HEK293 (cell line): Measurements from ENCODE around the gene CPM.

Experiments
- ELK4 ChIP-seq: IDR thresholded peaks from 2 replicates; pipeline ENCODE4 v1.6.1; 2011; ENCODE audit warnings: mild to moderate bottlenecking, low read depth, low read length, borderline replicate concordance
- GLIS1 ChIP-seq: fragments of 450-650 bp; formaldehyde crosslinking; IDR thresholded peaks from 2 replicates; pipeline ENCODE4 v1.5.1; 2016; ENCODE audit warnings: missing biosample characterization, missing genetic modification characterization
- GLIS2 ChIP-seq: fragments of 450-650 bp; formaldehyde crosslinking; IDR thresholded peaks from 2 replicates; pipeline ENCODE4 v1.5.1; 2016; ENCODE audit warnings: missing biosample characterization, missing genetic modification characterization
- HOXA7 ChIP-seq: sonication (generic); formaldehyde crosslinking; IDR thresholded peaks from 2 replicates; pipeline ENCODE4 v1.8.1; 2022; ENCODE audit warnings: missing genetic modification reagents, borderline replicate concordance
- MYNN ChIP-seq: fragments of 450-650 bp; formaldehyde crosslinking; IDR thresholded peaks from 2 replicates; pipeline ENCODE4 v1.5.1; 2016; ENCODE audit warnings: missing biosample characterization, missing genetic modification characterization, borderline replicate concordance
- PRDM10 ChIP-seq: fragments of 450-650 bp; formaldehyde crosslinking; IDR thresholded peaks from 2 replicates; pipeline ENCODE4 v1.5.1; 2016; ENCODE audit warnings: missing biosample characterization, missing genetic modification characterization
- SETDB1 ChIP-seq: IDR thresholded peaks from one replicate; pipeline ENCODE4 v1.6.1; 2017; ENCODE audit warnings: mild to moderate bottlenecking, low read length, moderate library complexity, mixed read lengths; ENCODE audit not compliant: insufficient read length
- TSHZ1 ChIP-seq: fragments of 450-650 bp; formaldehyde crosslinking; IDR thresholded peaks from 2 replicates; pipeline ENCODE4 v1.5.1; 2016; ENCODE audit warnings: missing biosample characterization, missing genetic modification characterization, borderline replicate concordance
- ZBTB26 ChIP-seq: fragments of 450-650 bp; formaldehyde crosslinking; optimal IDR thresholded peaks from 2 replicates; pipeline ENCODE3; 2016; ENCODE audit warnings: missing biosample characterization, mild to moderate bottlenecking, missing genetic modification characterization
- ZNF138 ChIP-seq: fragments of 450-650 bp; formaldehyde crosslinking; IDR thresholded peaks from 2 replicates; pipeline ENCODE4 v1.5.1; 2016; ENCODE audit warnings: missing biosample characterization, missing genetic modification characterization, borderline replicate concordance
- ZNF146 ChIP-seq: fragments of 450-650 bp; formaldehyde crosslinking; IDR thresholded peaks from 2 replicates; pipeline ENCODE4 v1.5.1; 2016; ENCODE audit warnings: missing biosample characterization, missing genetic modification characterization
- ZNF239 ChIP-seq: fragments of 450-650 bp; formaldehyde crosslinking; IDR thresholded peaks from 2 replicates; pipeline ENCODE4 v1.5.1; 2016; ENCODE audit warnings: missing biosample characterization, missing genetic modification characterization
- ZNF354C ChIP-seq: fragments of 450-650 bp; formaldehyde crosslinking; IDR thresholded peaks from 2 replicates; pipeline ENCODE4 v1.5.1; 2016; ENCODE audit warnings: missing biosample characterization, missing genetic modification characterization, low read depth, borderline replicate concordance
- ZNF391 ChIP-seq: fragments of 450-650 bp; formaldehyde crosslinking; IDR thresholded peaks from 2 replicates; pipeline ENCODE4 v1.5.1; 2016; ENCODE audit warnings: low read depth, missing biosample characterization, missing genetic modification characterization, borderline replicate concordance
- ZNF423 ChIP-seq: fragments of 450-650 bp; formaldehyde crosslinking; IDR thresholded peaks from 2 replicates; pipeline ENCODE4 v1.5.1; 2016; ENCODE audit warnings: missing biosample characterization, missing genetic modification characterization
- ZNF488 ChIP-seq: fragments of 450-650 bp; formaldehyde crosslinking; IDR thresholded peaks from 2 replicates; pipeline ENCODE4 v1.5.1; 2016; ENCODE audit warnings: missing biosample characterization, missing genetic modification characterization
- ZNF558 ChIP-seq: fragments of 450-650 bp; formaldehyde crosslinking; IDR thresholded peaks from 2 replicates; pipeline ENCODE4 v1.5.1; 2016; ENCODE audit warnings: missing biosample characterization, missing genetic modification characterization
- ZNF623 ChIP-seq: fragments of 450-650 bp; formaldehyde crosslinking; IDR thresholded peaks from 2 replicates; pipeline ENCODE4 v1.5.1; 2016; ENCODE audit warnings: missing biosample characterization, missing genetic modification characterization
- ZNF639 ChIP-seq: fragments of 450-650 bp; formaldehyde crosslinking; IDR thresholded peaks from 2 replicates; pipeline ENCODE4 v1.5.1; 2016; ENCODE audit warnings: missing biosample characterization, missing genetic modification characterization
- ZNF654 ChIP-seq: fragments of 450-650 bp; formaldehyde crosslinking; IDR thresholded peaks from 2 replicates; pipeline ENCODE4 v1.5.1; 2016; ENCODE audit warnings: low read depth, missing biosample characterization, missing genetic modification characterization
- ZNF670 ChIP-seq: fragments of 450-650 bp; formaldehyde crosslinking; IDR thresholded peaks from 2 replicates; pipeline ENCODE4 v1.5.1; 2016; ENCODE audit warnings: missing biosample characterization, missing genetic modification characterization, low read depth
- ZNF704 ChIP-seq: fragments of 450-650 bp; formaldehyde crosslinking; IDR thresholded peaks from 2 replicates; pipeline ENCODE4 v1.5.1; 2016; ENCODE audit warnings: missing biosample characterization, missing genetic modification characterization
- ZSCAN18 ChIP-seq: fragments of 450-650 bp; formaldehyde crosslinking; IDR thresholded peaks from 2 replicates; pipeline ENCODE4 v1.5.1; 2016; ENCODE audit warnings: missing biosample characterization, missing genetic modification characterization
- ZSCAN23 ChIP-seq: fragments of 450-650 bp; formaldehyde crosslinking; IDR thresholded peaks from 2 replicates; pipeline ENCODE4 v1.5.1; 2016; ENCODE audit warnings: missing biosample characterization, missing genetic modification characterization

CPM gene

GRCh38 chr12:68807576-68808387 is 125.2 kb downstream of the CPM start, which contains the start of gene MDM2 (continued):
- TF ChIP-seq GLIS2 (tag by site-specific recombination) (peak; percentile 92), ZSCAN18 (tag by site-specific recombination) (no peak), ZNF623 (tag by site-specific recombination) (no peak), ZNF639 (tag by site-specific recombination) (0 out of 2 replicates have a peak, but pooled peaks have one; percentile 13), ZBTB26 (tag by site-specific recombination) (peak; percentile 99), ZNF138 (tag by site-specific recombination) (no peak), MYNN (no peak), ZNF354C (tag by site-specific recombination) (no peak), PRDM10 (tag by site-specific recombination) (peak; percentile 84), ZNF423 (tag by site-specific recombination) (peak; percentile 25), ZNF391 (tag by site-specific recombination) (peak; percentile 28; the same call in 1 of the 2 replicates), HOXA7 (CRISPR knock-in tag) (no peak), ZNF488 (tag by site-specific recombination) (no peak), ELK4 (no peak), ZNF654 (tag by site-specific recombination) (no peak), GLIS1 (peak; percentile 47; the same call in 1 of the 2 replicates), ZSCAN23 (no peak), SETDB1 (no peak), ZNF146 (peak; percentile 43; the same call in 1 of the 2 replicates), ZNF239 (tag by site-specific recombination) (no peak), ZNF558 (no peak), ZNF704 (tag by site-specific recombination) (no peak), TSHZ1 (tag by site-specific recombination) (no peak), ZNF670 (tag by site-specific recombination) (no peak)
